H9 (cell line): ENCODE data around the gene AQP3. TPM values are rescaled to one million over a fixed set of nuclear protein-coding genes. Genes with fewer than 3 reads are reported as not detected.

Source experiments
- DNase-seq: peaks from one replicate; pipeline ENCODE4 v3.0.0-alpha.2; 2017
- H2AFZ ChIP-seq: one replicate; pipeline ENCODE4 v1.6.1; 2013; ENCODE audit warnings: mild to moderate bottlenecking, low read length, control low read depth, moderate library complexity
- H2AK5ac ChIP-seq: 2 replicates; pipeline ENCODE4 v1.6.1; 2013; ENCODE audit warnings: low read length, control low read depth, mixed read lengths; ENCODE audit not compliant: insufficient read length
- H2BK120ac ChIP-seq: one replicate; pipeline ENCODE4 v1.6.1; 2013; ENCODE audit warnings: low read depth, mild to moderate bottlenecking, low read length, control low read depth, inconsistent platforms; ENCODE audit not compliant: poor library complexity, severe bottlenecking
- H2BK12ac ChIP-seq: 2 replicates; pipeline ENCODE4 v1.6.1; 2013; ENCODE audit warnings: low read length, control low read depth, mixed read lengths, low read depth; ENCODE audit not compliant: insufficient read length
- H2BK15ac ChIP-seq: 2 replicates; pipeline ENCODE4 v1.6.1; 2013; ENCODE audit warnings: low read depth, low read length, control low read depth
- H2BK20ac ChIP-seq: one replicate; pipeline ENCODE4 v1.6.1; 2013; ENCODE audit warnings: low read depth, mild to moderate bottlenecking, low read length, control low read depth, inconsistent platforms; ENCODE audit not compliant: poor library complexity, severe bottlenecking
- H2BK5ac ChIP-seq: 2 replicates; pipeline ENCODE4 v1.6.1; 2013; ENCODE audit warnings: low read length, control low read depth, mixed read lengths; ENCODE audit not compliant: insufficient read length
- H3K14ac ChIP-seq: 2 replicates; pipeline ENCODE4 v1.6.1; 2013; ENCODE audit warnings: low read length, control low read depth; ENCODE audit not compliant: insufficient read depth
- H3K18ac ChIP-seq: 2 replicates; pipeline ENCODE4 v1.6.1; 2013; ENCODE audit warnings: low read depth, mild to moderate bottlenecking, mixed read lengths, low read length, control low read depth; ENCODE audit not compliant: insufficient read length
- H3K23ac ChIP-seq: 2 replicates; pipeline ENCODE4 v1.6.1; 2013; ENCODE audit warnings: low read length, control low read depth, mixed read lengths, low read depth; ENCODE audit not compliant: insufficient read length
- H3K23me2 ChIP-seq: 2 replicates; pipeline ENCODE4 v1.6.1; 2013; ENCODE audit warnings: low read depth, mild to moderate bottlenecking, mixed read lengths, low read length, control low read depth; ENCODE audit not compliant: insufficient read length, poor library complexity, severe bottlenecking
- H3K27ac ChIP-seq: 2 replicates; pipeline ENCODE4 v1.5.1; 2013; ENCODE audit warnings: low read length, control low read depth, mixed read lengths, low read depth; ENCODE audit not compliant: insufficient read length
- H3K27me3 ChIP-seq: 2 replicates; pipeline ENCODE4 v1.6.1; 2013; ENCODE audit warnings: low read length, control low read depth, inconsistent platforms; ENCODE audit not compliant: insufficient read depth
- H3K4ac ChIP-seq: 2 replicates; pipeline ENCODE4 v1.6.1; 2013; ENCODE audit warnings: low read depth, mild to moderate bottlenecking, control low read depth, inconsistent platforms, low read length, moderate library complexity
- H3K4me1 ChIP-seq: 2 replicates; pipeline ENCODE4 v1.6.1; 2013; ENCODE audit warnings: low read length, control low read depth, inconsistent platforms; ENCODE audit not compliant: insufficient read depth
- H3K4me2 ChIP-seq: 2 replicates; pipeline ENCODE4 v1.6.1; 2013; ENCODE audit warnings: low read length, control low read depth, mixed read lengths; ENCODE audit not compliant: insufficient read length, insufficient read depth
- H3K56ac ChIP-seq: 2 replicates; pipeline ENCODE4 v1.6.1; 2013; ENCODE audit warnings: low read depth, mild to moderate bottlenecking, mixed read lengths, low read length, control low read depth; ENCODE audit not compliant: insufficient read length
- H3K79me1 ChIP-seq: 2 replicates; pipeline ENCODE4 v1.6.1; 2013; ENCODE audit warnings: low read depth, mild to moderate bottlenecking, moderate library complexity, low read length, control low read depth, inconsistent platforms; ENCODE audit not compliant: insufficient read depth, poor library complexity, severe bottlenecking
- H3K79me2 ChIP-seq: 2 replicates; pipeline ENCODE4 v1.6.1; 2013; ENCODE audit warnings: low read length, control low read depth, inconsistent platforms; ENCODE audit not compliant: insufficient read depth
- H3K9ac ChIP-seq: 2 replicates; pipeline ENCODE4 v1.6.1; 2013; ENCODE audit warnings: low read length, control low read depth, mixed read lengths; ENCODE audit not compliant: insufficient read length; ENCODE audit errors: extremely low read depth
- H3K9me3 ChIP-seq: one replicate; pipeline ENCODE4 v1.6.1; 2013; ENCODE audit warnings: low read depth, low read length, inconsistent platforms; ENCODE audit not compliant: control insufficient read depth
- H3T11ph ChIP-seq: one replicate; pipeline ENCODE4 v1.6.1; 2013; ENCODE audit warnings: mild to moderate bottlenecking, low read length, control low read depth, inconsistent platforms
- H4K20me1 ChIP-seq: one replicate; pipeline ENCODE4 v1.6.1; 2013; ENCODE audit not compliant: control insufficient read depth, insufficient read length, insufficient read depth
- H4K5ac ChIP-seq: 2 replicates; pipeline ENCODE4 v1.6.1; 2013; ENCODE audit warnings: low read depth, mild to moderate bottlenecking, mixed read lengths, low read length, control low read depth; ENCODE audit not compliant: insufficient read length
- H4K8ac ChIP-seq: replicated peaks from 2 replicates; pipeline ENCODE4 v1.6.1; 2013; ENCODE audit warnings: low read length, control low read depth, mixed read lengths, low read depth; ENCODE audit not compliant: insufficient read length
- H4K91ac ChIP-seq: 2 replicates; pipeline ENCODE4 v1.6.1; 2013; ENCODE audit warnings: low read depth, mild to moderate bottlenecking, moderate library complexity, mixed read lengths, low read length, control low read depth; ENCODE audit not compliant: insufficient read length
- H3K27ac Mint-ChIP-seq, 3 experiments: 2 replicates in 2 of 3; 3 replicates in 1 of 3; pipeline ENCODE4 v1.8.0; 2020 to 2021; ENCODE audit warnings: mixed read lengths in 3 of 3, mild to moderate bottlenecking in 1 of 3, moderate library complexity in 1 of 3
- H3K27me3 Mint-ChIP-seq: 2 replicates; pipeline ENCODE4 v1.8.0; 2021; ENCODE audit warnings: low read depth, mild to moderate bottlenecking, moderate library complexity, mixed read lengths
- H3K36me3 Mint-ChIP-seq, 3 experiments: 2 replicates in 2 of 3; 3 replicates in 1 of 3; pipeline ENCODE4 v1.8.0; 2020 to 2021; ENCODE audit warnings: low read depth in 3 of 3, mixed read lengths in 3 of 3; ENCODE audit not compliant: insufficient read depth in 1 of 3
- H3K4me1 Mint-ChIP-seq, 2 experiments: 2 replicates each; pipeline ENCODE4 v1.8.0; 2020; ENCODE audit warnings: mixed read lengths in 2 of 2
- H3K4me3 Mint-ChIP-seq, 2 experiments: 2 replicates in 1 of 2; 3 replicates in 1 of 2; pipeline ENCODE4 v1.8.0; 2020 to 2021; ENCODE audit warnings: mild to moderate bottlenecking in 2 of 2, mixed read lengths in 2 of 2, moderate library complexity in 1 of 2
- H3K9me3 Mint-ChIP-seq, 2 experiments: 2 replicates in 1 of 2; 3 replicates in 1 of 2; pipeline ENCODE4 v1.8.0; 2020; ENCODE audit warnings: mild to moderate bottlenecking in 2 of 2, mixed read lengths in 2 of 2, moderate library complexity in 1 of 2
- WGBS: extraction: QIAGEN DNeasy Blood & Tissue Kit; methylation state at CpG from one replicate; pipeline ENCODE4 v1.1.7; 2013; ENCODE audit warnings: missing lambda C conversion rate, low lambda C conversion rate, mixed read lengths; ENCODE audit not compliant: insufficient read length; ENCODE audit errors: extremely low coverage; 5-methylcytosine and 5-hydroxymethylcytosine counted together
- total RNA-seq: library from RNA; stranded (reverse); gene quantifications from 2 replicates; pipeline ENCODE4 v1.2.1, GENCODE V29; 2021
- TF ChIP-seq, protein P1 (sequence below): fragments of 200-600 bp; sonication (generic); conservative IDR thresholded peaks from 3 replicates; pipeline ENCODE4 v1.8.0; 2021; ENCODE audit warnings: antibody characterized with exemption, mild to moderate bottlenecking

Gene AQP3
- total RNA-seq, 1 experiment from 2014 or later, result 1.6 TPM

GRCh38 chr9:33431420-33431819 is 16.0 kb downstream of the AQP3 start:
- Histone ChIP-seq H4K5ac (no peak overlapping the region), H3K27ac (no peak overlapping the region), H3K23me2 (no peaks in the 10 kb centered on the region), H3K9ac (no peak overlapping the region), H4K91ac (no peak overlapping the region), H2BK12ac (no peak overlapping the region), H3K4me2 (no peak overlapping the region), H3K23ac (no peak overlapping the region), H3K9me3 (no peaks in the 10 kb centered on the region), H2AFZ (no peak overlapping the region), H3K4ac (no peak overlapping the region), H3K14ac (no peak overlapping the region), H2BK20ac (no peak overlapping the region), H2BK5ac (no peak overlapping the region), H2BK120ac (no peak overlapping the region), H3K18ac (no peak overlapping the region), H3K79me2 (no peaks in the 10 kb centered on the region), H2BK15ac (no peak overlapping the region), H3K27me3 (no peaks in the 10 kb centered on the region), H4K8ac (no peak overlapping the region), H4K20me1 (no peaks in the 10 kb centered on the region), H2AK5ac (no peak overlapping the region), H3T11ph (no peak overlapping the region), H3K56ac (no peak overlapping the region), H3K79me1 (no peaks in the 10 kb centered on the region), H3K4me1 (no peaks in the 10 kb centered on the region)
- peaks cover 5 to 6% of the 10 kb centered on the region in 2 experiments for H3K4me1 Mint-ChIP-seq
- no peaks in the 10 kb centered on the region; the same call in 1 of the 2 replicates for H3K27me3 Mint-ChIP-seq
- no peak for DNase-seq
- H3K9me3 Mint-ChIP-seq, result no peaks in the 10 kb centered on the region
- WGBS, result no CpG with 5 or more reads among the region's 2 CpGs
- H3K36me3 Mint-ChIP-seq, result no peaks in the 10 kb centered on the region
- TF ChIP-seq, protein P1, sequence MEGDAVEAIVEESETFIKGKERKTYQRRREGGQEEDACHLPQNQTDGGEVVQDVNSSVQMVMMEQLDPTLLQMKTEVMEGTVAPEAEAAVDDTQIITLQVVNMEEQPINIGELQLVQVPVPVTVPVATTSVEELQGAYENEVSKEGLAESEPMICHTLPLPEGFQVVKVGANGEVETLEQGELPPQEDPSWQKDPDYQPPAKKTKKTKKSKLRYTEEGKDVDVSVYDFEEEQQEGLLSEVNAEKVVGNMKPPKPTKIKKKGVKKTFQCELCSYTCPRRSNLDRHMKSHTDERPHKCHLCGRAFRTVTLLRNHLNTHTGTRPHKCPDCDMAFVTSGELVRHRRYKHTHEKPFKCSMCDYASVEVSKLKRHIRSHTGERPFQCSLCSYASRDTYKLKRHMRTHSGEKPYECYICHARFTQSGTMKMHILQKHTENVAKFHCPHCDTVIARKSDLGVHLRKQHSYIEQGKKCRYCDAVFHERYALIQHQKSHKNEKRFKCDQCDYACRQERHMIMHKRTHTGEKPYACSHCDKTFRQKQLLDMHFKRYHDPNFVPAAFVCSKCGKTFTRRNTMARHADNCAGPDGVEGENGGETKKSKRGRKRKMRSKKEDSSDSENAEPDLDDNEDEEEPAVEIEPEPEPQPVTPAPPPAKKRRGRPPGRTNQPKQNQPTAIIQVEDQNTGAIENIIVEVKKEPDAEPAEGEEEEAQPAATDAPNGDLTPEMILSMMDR, result no peak
- no peak overlapping the region for H3K4me3 Mint-ChIP-seq
- H3K27ac Mint-ChIP-seq, result no peak overlapping the region
